GM18520 (cell line): ENCODE measurements around the gene NCK1.
"Not testable (repeated sequence)": the region's sequence is repeated elsewhere in the genome, so short reads cannot be mapped to it uniquely, and the experiment has no call there.

Source experiments
- ATAC-seq: cut with Tn5 transposase; IDR thresholded peaks from one replicate; pipeline ENCODE4 v1.9.1; 2021; ENCODE audit not compliant: unreplicated experiment

Gene NCK1

GRCh38 chr3:136943436-136943835 lies 81.4 kb downstream of the NCK1 start:
- no peak for ATAC-seq

GRCh38 chr3:136946978-136947377 lies 85.0 kb downstream of the NCK1 start:
- ATAC-seq: no peak

GRCh38 chr3:136947477-136947876 lies 85.5 kb downstream of the NCK1 start:
- no peak for ATAC-seq

GRCh38 chr3:136949146-136949545 lies 87.1 kb downstream of the NCK1 start:
- no peak for ATAC-seq

GRCh38 chr3:136949708-136950107 lies 87.7 kb downstream of the NCK1 start:
- ATAC-seq: no peak

- ATAC-seq: no peak
Observed at GRCh38 chr3:136950623-136951022, 88.6 kb downstream of the NCK1 start.

GRCh38 chr3:136952292-136952691 lies 90.3 kb downstream of the NCK1 start:
- no peak for ATAC-seq

- no peak for ATAC-seq
Observed at GRCh38 chr3:136954251-136954650, 92.2 kb downstream of the NCK1 start.

- no peak for ATAC-seq
Observed at GRCh38 chr3:136954980-136955780, 93.2 kb downstream of the NCK1 start.

GRCh38 chr3:136955813-136956212 lies 93.8 kb downstream of the NCK1 start:
- ATAC-seq: no peak

GRCh38 chr3:136956971-136957370 lies 95.0 kb downstream of the NCK1 start:
- ATAC-seq: no peak

GRCh38 chr3:136957751-136958288 lies 95.8 kb downstream of the NCK1 start, which contains the start of gene IL20RB:
TSS of gene IL20RB (plus strand) at chr3:136957983. CDS start at chr3:136958114, 131 bp downstream.
- ATAC-seq: no peak

GRCh38 chr3:136958939-136959338 lies 96.9 kb downstream of the NCK1 start:
- ATAC-seq: no peak

- ATAC-seq: no peak
Observed at GRCh38 chr3:136959599-136959998, 97.6 kb downstream of the NCK1 start.

- no peak for ATAC-seq
Observed at GRCh38 chr3:136960838-136961836, 99.1 kb downstream of the NCK1 start.

GRCh38 chr3:136962927-136963326 lies 100.9 kb downstream of the NCK1 start:
- ATAC-seq: no peak

GRCh38 chr3:136969539-136969938 lies 107.5 kb downstream of the NCK1 start:
- not testable (repeated sequence) for ATAC-seq

- ATAC-seq: no peak
Observed at GRCh38 chr3:136973352-136973751, 111.3 kb downstream of the NCK1 start.

GRCh38 chr3:136974670-136975069 lies 112.7 kb downstream of the NCK1 start:
- no peak for ATAC-seq

- ATAC-seq: no peak
Observed at GRCh38 chr3:136979204-136979603, 117.2 kb downstream of the NCK1 start.

GRCh38 chr3:136979684-136980083 lies 117.7 kb downstream of the NCK1 start:
- no peak for ATAC-seq
